Tibial nerve (tissue), 4 donors: ENCODE results near the gene SPDYC.

ENCODE experiments used
- EP300 ChIP-seq, 2 donors: sonication (generic); formaldehyde crosslinking; IDR thresholded peaks; one replicate each; pipeline ENCODE4 v1.6.1; 2017; ENCODE audit warnings: antibody characterized with exemption in 2 of 2, mild to moderate bottlenecking in 1 of 2
- POLR2A ChIP-seq, 2 donors: fragments of 450-650 bp; IDR thresholded peaks; one replicate each; pipeline ENCODE4 v1.6.1; 2017; ENCODE audit warnings: antibody characterized with exemption in 2 of 2, mild to moderate bottlenecking in 2 of 2, moderate library complexity in 2 of 2
- TF ChIP-seq, protein P1 (sequence below), 5 experiments: fragments of 200-600 bp in 3 of 5; fragments of 450-650 bp in 2 of 5; sonication (generic) in 3 of 5; IDR thresholded peaks; one replicate each; pipeline ENCODE4 v1.5.1; 2016 to 2019; ENCODE audit warnings: antibody characterized with exemption in 5 of 5, mild to moderate bottlenecking in 3 of 5, moderate library complexity in 2 of 5

GRCh38 chr11:65160643-65161042, 9.4 kb upstream of the SPDYC start:
- TF ChIP-seq, protein P1, sequence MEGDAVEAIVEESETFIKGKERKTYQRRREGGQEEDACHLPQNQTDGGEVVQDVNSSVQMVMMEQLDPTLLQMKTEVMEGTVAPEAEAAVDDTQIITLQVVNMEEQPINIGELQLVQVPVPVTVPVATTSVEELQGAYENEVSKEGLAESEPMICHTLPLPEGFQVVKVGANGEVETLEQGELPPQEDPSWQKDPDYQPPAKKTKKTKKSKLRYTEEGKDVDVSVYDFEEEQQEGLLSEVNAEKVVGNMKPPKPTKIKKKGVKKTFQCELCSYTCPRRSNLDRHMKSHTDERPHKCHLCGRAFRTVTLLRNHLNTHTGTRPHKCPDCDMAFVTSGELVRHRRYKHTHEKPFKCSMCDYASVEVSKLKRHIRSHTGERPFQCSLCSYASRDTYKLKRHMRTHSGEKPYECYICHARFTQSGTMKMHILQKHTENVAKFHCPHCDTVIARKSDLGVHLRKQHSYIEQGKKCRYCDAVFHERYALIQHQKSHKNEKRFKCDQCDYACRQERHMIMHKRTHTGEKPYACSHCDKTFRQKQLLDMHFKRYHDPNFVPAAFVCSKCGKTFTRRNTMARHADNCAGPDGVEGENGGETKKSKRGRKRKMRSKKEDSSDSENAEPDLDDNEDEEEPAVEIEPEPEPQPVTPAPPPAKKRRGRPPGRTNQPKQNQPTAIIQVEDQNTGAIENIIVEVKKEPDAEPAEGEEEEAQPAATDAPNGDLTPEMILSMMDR (IDR thresholded peaks at IDR 0.05) = no peak
- TF ChIP-seq EP300 (IDR thresholded peaks at IDR 0.05) = no peak
- no peak for TF ChIP-seq POLR2A (IDR thresholded peaks at IDR 0.05)
